Measurements from ENCODE around the gene NOX4. TPM values are rescaled to one million over a fixed set of nuclear protein-coding genes. Genes with fewer than 3 reads are reported as not detected.

Gene NOX4
- total and polyA plus RNA-seq, 10 of the 15 experiments (the other 5 are each of a cell fraction or from before 2014, with no cell fraction given) = not detected

DNA sequence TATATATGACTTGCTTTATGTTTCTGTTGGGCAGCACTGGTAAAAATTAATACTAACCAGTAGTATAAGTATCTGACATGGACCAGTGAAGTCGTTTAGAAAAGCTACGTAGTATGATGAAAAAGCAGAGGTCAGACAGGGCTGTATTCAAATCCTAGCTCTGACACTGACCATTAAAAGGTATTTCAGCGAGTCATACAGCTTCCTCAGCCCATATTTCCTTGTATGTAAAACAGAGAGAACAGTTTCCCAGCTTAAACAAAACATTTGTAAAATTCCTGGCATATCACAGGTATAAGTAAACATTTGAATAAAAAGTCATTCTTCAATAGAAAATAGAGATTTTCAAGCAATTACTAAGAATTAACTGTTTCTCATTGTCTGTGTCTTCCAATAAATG is 4.2 kb downstream of the NOX4 start:
- no peak overlapping the region for H3K27ac ChIP-seq (ENCODE audit: control insufficient read depth, insufficient read depth)
- H3K9ac ChIP-seq (ENCODE audit: control insufficient read depth, insufficient read depth, low read length) = no peak overlapping the region
- ChIA-PET RAD21 (ENCODE audit: unreplicated experiment) (no interaction called here), CTCF (no interaction called here), SMC1A (ENCODE audit: uncharacterized antibody, unreplicated experiment) (interaction anchor here (1.0 kb wide), 1 partner anchor 10 kb away, joined by 3 read pairs; no protein-coding TSS in a partner anchor), POLR2A (no interaction called here)
- FAIRE-seq (no peak), ATAC-seq (no peak), DNase-seq (ENCODE audit: low read depth, low spot score) (no peak)
- H4K20me1 ChIP-seq (ENCODE audit: control insufficient read depth, insufficient read depth) = no peaks in the 10 kb centered on the region
- no peaks in the 10 kb centered on the region; a peak in 1 of 4 replicates for H3K27me3 ChIP-seq (replicated peaks in 1 of 2; ENCODE audit: control insufficient read depth in 2 of 2, insufficient read depth in 2 of 2, low read length in 1 of 2)
- no peaks in the 10 kb centered on the region for H3K79me2 ChIP-seq (ENCODE audit: control insufficient read depth, insufficient read depth, low read length)
- 17% methylated on average over 3 of the region's 3 CpGs for WGBS (ENCODE audit: insufficient coverage, insufficient replicate concordance, low lambda C conversion rate, missing lambda C conversion rate)
- BruUV-seq (replicated peaks) = no TSS peak
- no peaks in the 10 kb centered on the region for H3K9me3 ChIP-seq (replicated peaks; ENCODE audit: control insufficient read depth, insufficient read depth, low read length)
- no peak overlapping the region for H2AFZ ChIP-seq (ENCODE audit: control insufficient read depth, low read depth, low read length)
- H3K4me3 ChIP-seq = no peak overlapping the region
- intact Hi-C loops (cut with micrococcal nuclease; ENCODE audit: unreplicated experiment) (no loop called here), in situ Hi-C loops (cut with MboI) (no loop called here)
- H3K36me3 ChIP-seq (ENCODE audit: control insufficient read depth in 2 of 2, insufficient read depth in 2 of 2, low read length in 1 of 2) = no peaks in the 10 kb centered on the region
- TF ChIP-seq CHD4 (IDR thresholded peaks at IDR 0.05) (no peak), NFYB (IDR thresholded peaks at IDR 0.05; ENCODE audit: insufficient read depth, low read depth, low read length) (no peak), CBFB (IDR thresholded peaks at IDR 0.05; ENCODE audit: low read depth) (no peak), MXI1 (IDR thresholded peaks at IDR 0.05; ENCODE audit: low read depth, low read length) (no peak), ATF7 (IDR thresholded peaks at IDR 0.05; ENCODE audit: low read depth) (no peak), ZNF384 (IDR thresholded peaks at IDR 0.05; ENCODE audit: borderline replicate concordance, low read depth, low read length) (no peak), NKRF (conservative IDR thresholded peaks at IDR 0.05) (no peak)
- TF ChIP-seq, protein P1, sequence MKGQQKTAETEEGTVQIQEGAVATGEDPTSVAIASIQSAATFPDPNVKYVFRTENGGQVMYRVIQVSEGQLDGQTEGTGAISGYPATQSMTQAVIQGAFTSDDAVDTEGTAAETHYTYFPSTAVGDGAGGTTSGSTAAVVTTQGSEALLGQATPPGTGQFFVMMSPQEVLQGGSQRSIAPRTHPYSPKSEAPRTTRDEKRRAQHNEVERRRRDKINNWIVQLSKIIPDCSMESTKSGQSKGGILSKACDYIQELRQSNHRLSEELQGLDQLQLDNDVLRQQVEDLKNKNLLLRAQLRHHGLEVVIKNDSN (IDR thresholded peaks at IDR 0.05; ENCODE audit: borderline replicate concordance, extremely low read length, insufficient read depth, low read depth, low read length) = no peak
- no peaks in the 10 kb centered on the region for H3K4me1 ChIP-seq (ENCODE audit: control insufficient read depth, insufficient read depth, low read length)
- no peak overlapping the region for H3K4me2 ChIP-seq (ENCODE audit: control insufficient read depth, insufficient read depth)

Data from GM12878 (cell line).